Astrocyte of the spinal cord (primary cell): ENCODE results near the gene PTK7.
"Not testable (repeated sequence)": the region's sequence is repeated elsewhere in the genome, so short reads cannot be mapped to it uniquely, and the experiment has no call there.

Source experiments
- DNase-seq: peaks from one replicate; pipeline ENCODE4 v3.0.0; 2011; ENCODE audit warnings: low read depth, low spot score
- H3K4me3 ChIP-seq: 2 replicates; pipeline ENCODE4 v1.5.1; 2011; ENCODE audit warnings: low read depth, mild to moderate bottlenecking, low read length, moderate library complexity
- CTCF ChIP-seq: IDR thresholded peaks from 2 replicates; pipeline ENCODE4 v1.5.1; 2012; ENCODE audit warnings: low read depth, mild to moderate bottlenecking, low read length, inconsistent platforms
- in situ Hi-C: cut with HindIII; loops from 2 replicates; pipeline ENCODE4 v1.10.0; 2017; ENCODE audit warnings: low sequenced_read_pairs

PTK7 gene

GRCh38 chr6:43035495-43036194, 40.5 kb upstream of the PTK7 start:
- in situ Hi-C loops, result no loop called here
- DNase-seq, result no peak
- H3K4me3 ChIP-seq, result no peak overlapping the region
- no peak for TF ChIP-seq CTCF

- DNase-seq, result no peak
- H3K4me3 ChIP-seq, result no peak overlapping the region
- in situ Hi-C loops, result no loop called here
- no peak for TF ChIP-seq CTCF
Observed at GRCh38 chr6:43036712-43037111, 39.4 kb upstream of the PTK7 start.

GRCh38 chr6:43037197-43037596, 38.9 kb upstream of the PTK7 start:
- no peak overlapping the region for H3K4me3 ChIP-seq
- in situ Hi-C loops, result no loop called here
- no peak for DNase-seq
- TF ChIP-seq CTCF, result no peak

GRCh38 chr6:43037706-43038105, 38.4 kb upstream of the PTK7 start:
- TF ChIP-seq CTCF, result no peak
- in situ Hi-C loops, result no loop called here

GRCh38 chr6:43038727-43039126, 37.4 kb upstream of the PTK7 start:
- in situ Hi-C loops, result no loop called here
- H3K4me3 ChIP-seq, result no peak overlapping the region
- TF ChIP-seq CTCF, result no peak
- DNase-seq, result no peak

More at GRCh38 chr6:43037706-43038105, 38.4 kb upstream of the PTK7 start:
- no peak for DNase-seq
- H3K4me3 ChIP-seq, result no peak overlapping the region

- no peak for TF ChIP-seq CTCF
- no peak for DNase-seq
- H3K4me3 ChIP-seq, result no peak overlapping the region
- in situ Hi-C loops, result no loop called here
Observed at GRCh38 chr6:43040542-43041257, 35.4 kb upstream of the PTK7 start.

GRCh38 chr6:43041475-43041874, 34.6 kb upstream of the PTK7 start:
- in situ Hi-C loops, DNase-seq, H3K4me3 ChIP-seq: not testable (repeated sequence)
